HUES64 (cell line): ENCODE measurements around the gene TMEM43.
"Not testable (repeated sequence)": the region's sequence is repeated elsewhere in the genome, so short reads cannot be mapped to it uniquely, and the experiment has no call there.

Experiments
- H3K27ac ChIP-seq: 2 replicates; pipeline ENCODE4 v1.7.0; 2013; ENCODE audit warnings: low read depth, low read length, inconsistent platforms
- H3K27me3 ChIP-seq: 2 replicates; pipeline ENCODE4 v1.6.1; 2013; ENCODE audit warnings: mild to moderate bottlenecking, low read length; ENCODE audit not compliant: insufficient read depth
- H3K36me3 ChIP-seq: 2 replicates; pipeline ENCODE4 v1.6.1; 2013; ENCODE audit warnings: mild to moderate bottlenecking, low read length; ENCODE audit not compliant: insufficient read depth
- H3K4me1 ChIP-seq: 2 replicates; pipeline ENCODE4 v1.6.1; 2013; ENCODE audit warnings: mild to moderate bottlenecking, low read length, moderate library complexity; ENCODE audit not compliant: insufficient read depth
- H3K4me3 ChIP-seq: 2 replicates; pipeline ENCODE4 v1.5.1; 2013; ENCODE audit warnings: mild to moderate bottlenecking, low read length, moderate library complexity
- H3K9ac ChIP-seq: 2 replicates; pipeline ENCODE4 v1.6.1; 2013; ENCODE audit warnings: mild to moderate bottlenecking, low read depth, low read length
- H3K9me3 ChIP-seq: 2 replicates; pipeline ENCODE4 v1.6.1; 2013; ENCODE audit warnings: low read depth, low read length; ENCODE audit not compliant: insufficient read depth
- WGBS: fragments of 150-250, 120-280 bp; methylation state at CpG from one replicate; pipeline ENCODE4 v1.1.7; 2013; ENCODE audit warnings: missing lambda C conversion rate; 5-methylcytosine and 5-hydroxymethylcytosine counted together

Gene TMEM43

DNA sequence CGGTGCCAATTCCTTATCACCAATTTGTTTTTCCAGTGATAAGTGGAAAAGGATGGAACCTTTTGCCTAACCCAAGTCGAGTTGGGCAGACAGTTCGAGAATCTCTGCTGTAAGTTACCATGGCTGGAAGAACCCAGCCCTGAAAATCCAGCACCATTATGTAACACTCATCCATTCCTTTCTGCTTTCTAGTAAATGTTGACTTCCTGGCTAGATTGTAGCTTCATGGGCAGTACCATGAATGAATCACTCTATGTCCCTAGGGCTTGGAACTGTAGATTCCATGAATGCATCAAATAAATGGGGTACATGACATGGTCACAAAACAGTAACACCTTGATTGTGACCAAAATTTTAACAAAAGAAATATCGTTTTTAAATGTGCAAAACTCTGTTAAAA, 14.2 kb upstream of the TMEM43 start:
- Histone ChIP-seq H3K4me1 (no peaks in the 10 kb centered on the region), H3K9ac (no peak overlapping the region), H3K4me3 (no peak overlapping the region), H3K27me3 (no peaks in the 10 kb centered on the region), H3K27ac (no peak overlapping the region), H3K36me3 (peaks cover 35% of the 10 kb centered on the region), H3K9me3 (no peaks in the 10 kb centered on the region)
- 98% methylated on average over 4 of the region's 4 CpGs for WGBS

DNA sequence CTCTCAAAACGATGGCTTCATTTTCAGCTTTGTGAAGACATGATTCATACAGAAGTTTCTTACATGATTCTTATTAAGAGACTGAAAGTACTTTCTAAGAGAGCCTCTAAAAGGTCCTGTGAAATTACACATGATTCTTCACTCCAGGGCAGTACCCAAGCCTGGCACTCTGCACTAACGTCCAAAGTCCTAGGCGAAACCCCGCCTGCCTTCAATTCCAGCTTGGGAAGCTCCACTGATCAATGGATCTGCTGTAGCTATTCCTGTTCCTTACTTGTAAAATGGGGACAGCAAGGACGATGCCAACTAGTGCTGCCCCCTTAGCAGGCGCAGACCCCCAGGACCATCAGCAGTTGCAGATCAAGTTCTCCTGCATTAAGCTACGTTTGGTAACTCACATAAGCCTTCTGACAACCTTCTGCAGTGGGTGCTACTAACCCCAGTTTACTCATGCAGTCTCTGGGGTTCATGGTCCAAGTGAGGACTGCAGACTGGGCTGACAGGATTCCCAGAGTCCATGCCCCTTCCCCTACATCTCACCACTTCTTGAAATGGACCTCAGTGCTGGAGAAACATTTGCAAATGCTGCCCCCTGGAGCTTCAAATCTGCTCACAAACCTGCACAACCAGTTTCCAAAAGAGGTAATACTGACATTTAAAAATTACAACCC, 10.8 kb upstream of the TMEM43 start:
- Histone ChIP-seq H3K4me3 (no peak overlapping the region), H3K27ac (no peak overlapping the region), H3K9ac (no peak overlapping the region), H3K27me3 (no peaks in the 10 kb centered on the region), H3K36me3 (peaks cover 45% of the 10 kb centered on the region), H3K4me1 (no peaks in the 10 kb centered on the region), H3K9me3 (no peaks in the 10 kb centered on the region)
- 94% methylated on average over 7 of the region's 7 CpGs for WGBS

GRCh38 chr3:14117468-14118399, 7.1 kb upstream of the TMEM43 start:
- H3K27me3 ChIP-seq = no peaks in the 10 kb centered on the region
- H3K9me3 ChIP-seq = no peaks in the 10 kb centered on the region; the same call in 1 of the 2 replicates
- H3K27ac ChIP-seq = no peak overlapping the region
- H3K4me3 ChIP-seq = no peak overlapping the region
- WGBS = 93% methylated on average over 10 of the region's 10 CpGs
- H3K36me3 ChIP-seq = peaks cover 54% of the 10 kb centered on the region
- peaks cover 12% of the 10 kb centered on the region; the same call in 1 of the 2 replicates for H3K4me1 ChIP-seq
- H3K9ac ChIP-seq = no peak overlapping the region

DNA sequence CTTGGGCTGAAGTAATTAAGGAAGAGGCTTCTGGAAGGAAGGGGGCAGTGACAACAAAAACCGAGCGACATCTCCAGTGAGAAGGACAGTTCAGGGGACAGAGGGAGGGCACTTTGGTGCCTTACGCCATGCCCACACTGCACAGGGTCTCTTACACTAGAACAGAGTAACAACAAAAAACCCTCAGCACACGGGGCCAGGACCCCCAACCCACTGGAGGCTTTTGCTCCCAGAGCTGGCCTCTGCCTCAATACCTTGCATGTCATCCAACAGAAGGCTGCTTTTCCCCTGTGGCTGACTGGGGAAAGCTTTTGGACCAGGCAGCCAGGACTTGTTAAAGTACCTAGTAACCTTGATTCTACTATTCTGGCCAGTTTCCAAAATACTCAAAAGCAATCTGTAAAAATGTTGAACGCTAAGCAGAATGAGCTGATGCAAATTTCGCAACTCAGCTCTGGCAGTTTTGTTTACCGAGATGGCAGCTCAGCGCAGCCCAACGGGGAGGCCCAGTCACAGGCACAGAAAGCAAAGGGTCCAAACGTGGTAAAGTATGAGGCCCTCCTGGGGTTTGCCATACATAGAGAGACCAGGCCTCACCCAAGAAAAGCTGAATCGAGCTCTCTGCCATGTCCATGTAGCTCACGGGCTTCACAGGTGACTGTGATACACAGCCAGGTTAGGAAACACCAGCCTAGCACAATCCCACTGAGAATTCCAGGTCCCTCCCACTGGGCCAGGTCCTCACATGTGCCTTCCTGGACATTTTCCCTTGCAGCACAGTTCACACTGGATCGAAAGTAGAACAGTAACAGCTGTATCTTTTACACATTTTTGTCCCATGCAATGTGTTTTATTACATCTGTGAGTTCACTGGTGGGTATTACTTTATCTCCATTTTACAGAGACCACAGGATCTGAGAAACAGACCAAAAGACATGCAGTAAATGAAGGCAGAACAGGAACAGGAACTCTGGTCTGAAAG, 6.2 kb upstream of the TMEM43 start:
- Histone ChIP-seq H3K4me3 (no peak overlapping the region), H3K27me3 (no peaks in the 10 kb centered on the region), H3K4me1 (peaks cover 17% of the 10 kb centered on the region; the same call in 1 of the 2 replicates), H3K9ac (no peak overlapping the region), H3K27ac (no peak overlapping the region), H3K36me3 (peaks cover 46% of the 10 kb centered on the region), H3K9me3 (no peaks in the 10 kb centered on the region; the same call in 1 of the 2 replicates)
- WGBS = 91% methylated on average over 13 of the region's 13 CpGs

GRCh38 chr3:14119651-14120050, 5.2 kb upstream of the TMEM43 start:
- Histone ChIP-seq H3K4me3 (no peak overlapping the region), H3K27ac (no peak overlapping the region), H3K9ac (no peak overlapping the region), H3K9me3 (no peaks in the 10 kb centered on the region; the same call in 1 of the 2 replicates), H3K27me3 (no peaks in the 10 kb centered on the region), H3K4me1 (peaks cover 19% of the 10 kb centered on the region; the same call in 1 of the 2 replicates), H3K36me3 (peaks cover 38% of the 10 kb centered on the region)
- 87% methylated on average over 2 of the region's 2 CpGs for WGBS

GRCh38 chr3:14120111-14120920, 4.5 kb upstream of the TMEM43 start:
- no peak overlapping the region for H3K27ac ChIP-seq

DNA sequence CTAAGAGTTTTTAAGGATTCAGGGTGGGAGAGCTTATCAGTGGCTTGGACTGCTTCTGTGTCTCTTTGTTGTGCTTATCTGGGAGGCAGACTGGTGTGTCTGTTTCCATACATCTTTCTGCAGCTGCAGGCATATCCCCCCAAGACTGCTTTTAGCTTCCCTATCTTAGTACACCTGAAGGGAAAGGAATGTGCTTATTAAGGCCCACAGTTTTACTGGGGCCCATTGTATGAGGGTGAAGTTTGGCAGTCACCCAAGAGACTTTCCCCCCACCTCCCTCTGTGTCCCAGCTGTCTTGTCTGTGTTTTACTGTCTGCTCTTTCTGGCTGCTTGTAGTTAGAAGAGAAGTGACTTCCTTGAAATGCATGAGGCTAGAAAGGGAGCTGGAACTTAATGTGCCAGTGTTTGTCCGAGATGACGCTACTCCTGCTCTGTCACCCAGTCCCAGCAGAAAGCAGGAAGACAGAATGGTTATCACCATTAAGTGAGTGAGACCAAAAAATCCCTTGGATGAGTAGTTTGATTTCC, 3.9 kb upstream of the TMEM43 start:
- 94% methylated on average over 2 of the region's 2 CpGs for WGBS
- H3K9me3 ChIP-seq, H3K4me3 ChIP-seq, H3K9ac ChIP-seq, H3K27me3 ChIP-seq: not testable (repeated sequence)
- peaks cover 21% of the 10 kb centered on the region; the same call in 1 of the 2 replicates for H3K4me1 ChIP-seq
- H3K36me3 ChIP-seq = peaks cover 25% of the 10 kb centered on the region
- H3K27ac ChIP-seq = peak overlapping the region; percentile 73; the same call in 1 of the 2 replicates

More at GRCh38 chr3:14120111-14120920, 4.5 kb upstream of the TMEM43 start:
- Histone ChIP-seq H3K4me3 (no peak overlapping the region), H3K36me3 (peaks cover 32% of the 10 kb centered on the region), H3K27me3 (no peaks in the 10 kb centered on the region), H3K4me1 (peaks cover 19% of the 10 kb centered on the region; the same call in 1 of the 2 replicates), H3K9ac (no peak overlapping the region), H3K9me3 (no peaks in the 10 kb centered on the region; the same call in 1 of the 2 replicates)
- WGBS = 92% methylated on average over 11 of the region's 11 CpGs

DNA sequence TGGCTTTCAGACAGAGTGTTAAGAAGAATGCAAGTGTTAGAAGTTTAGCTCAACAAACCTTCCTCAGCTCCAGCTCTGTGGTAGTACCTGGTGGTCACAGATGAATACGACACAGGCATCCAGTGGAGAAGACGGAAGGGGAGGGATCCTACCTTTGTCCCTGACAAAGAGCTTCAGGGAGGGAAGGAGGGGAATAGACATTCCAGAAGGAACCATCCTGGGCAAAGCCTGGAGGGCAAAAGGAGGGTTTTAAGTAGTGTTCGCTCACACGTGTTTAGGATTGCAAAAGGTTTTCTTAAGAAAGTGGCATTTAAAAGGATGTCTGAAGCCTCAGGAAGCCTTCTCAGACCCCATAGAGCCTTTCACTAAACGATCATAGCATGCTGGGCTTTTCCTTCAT, 3.0 kb upstream of the TMEM43 start:
- Histone ChIP-seq H3K4me1 (peaks cover 26% of the 10 kb centered on the region; the same call in 1 of the 2 replicates), H3K9ac (peak overlapping the region; percentile 10; the same call in 1 of the 2 replicates), H3K27ac (peak overlapping the region; percentile 73; the same call in 1 of the 2 replicates), H3K27me3 (no peaks in the 10 kb centered on the region), H3K9me3 (no peaks in the 10 kb centered on the region; the same call in 1 of the 2 replicates), H3K36me3 (peaks cover 18% of the 10 kb centered on the region), H3K4me3 (no peak overlapping the region; the same call in 1 of the 2 replicates)
- WGBS = 31% methylated on average over 5 of the region's 5 CpGs

- peaks cover 18% of the 10 kb centered on the region for H3K36me3 ChIP-seq
- H3K27me3 ChIP-seq = no peaks in the 10 kb centered on the region
- H3K9me3 ChIP-seq = no peaks in the 10 kb centered on the region; the same call in 1 of the 2 replicates
- H3K27ac ChIP-seq = peak overlapping the region; percentile 59; the same call in 1 of the 2 replicates
- 52% methylated on average over 3 of the region's 3 CpGs for WGBS
- H3K9ac ChIP-seq = peak overlapping the region; percentile 10; the same call in 1 of the 2 replicates
- peak overlapping the region; percentile 23; the same call in 1 of the 2 replicates for H3K4me3 ChIP-seq
- peaks cover 26% of the 10 kb centered on the region; the same call in 1 of the 2 replicates for H3K4me1 ChIP-seq
Measured at GRCh38 chr3:14122301-14122700, 2.6 kb upstream of the TMEM43 start.
